Gastrocnemius medialis (tissue), 4 donors: ENCODE results near the gene SND1.

Experiments
- CTCF ChIP-seq, 5 experiments: fragments of 450-650 bp in 3 of 5; fragments of 200-600 bp in 2 of 5; sonication (generic) in 2 of 5; IDR thresholded peaks in 4 of 5; conservative IDR thresholded peaks in 1 of 5; 1 replicate in 4 of 5; 2 replicates in 1 of 5; pipeline ENCODE4 v1.5.1; 2016 to 2019; ENCODE audit warnings: antibody characterized with exemption in 5 of 5, mild to moderate bottlenecking in 3 of 5, moderate library complexity in 3 of 5
- POLR2A ChIP-seq, 2 donors: fragments of 450-650 bp; IDR thresholded peaks; one replicate each; pipeline ENCODE4 v1.6.1; 2017; ENCODE audit warnings: antibody characterized with exemption in 2 of 2, mild to moderate bottlenecking in 2 of 2, moderate library complexity in 2 of 2

GRCh38 chr7:127768241-127768640 is 116.2 kb downstream of the SND1 start:
- TF ChIP-seq POLR2A (IDR thresholded peaks at IDR 0.05) (no peak), CTCF (IDR thresholded peaks at IDR 0.05 in 4 of 5, conservative IDR thresholded peaks at IDR 0.05 in 1 of 5) (no peak)
